NB4 (cell line): Measurements from ENCODE around the gene HTR2A.

Source experiments
- MAX ChIP-seq: IDR thresholded peaks from 2 replicates; pipeline ENCODE4 v1.6.1; 2011; ENCODE audit warnings: low read depth, low read length
- MYC ChIP-seq: IDR thresholded peaks from 2 replicates; pipeline ENCODE4 v1.6.1; 2011; ENCODE audit warnings: low read depth, low read length
- POLR2A ChIP-seq: IDR thresholded peaks from 2 replicates; pipeline ENCODE4 v1.6.1; 2011; ENCODE audit warnings: mild to moderate bottlenecking; ENCODE audit not compliant: insufficient read length; ENCODE audit errors: extremely low read depth

- no peak for TF ChIP-seq MAX
- no peak for TF ChIP-seq MYC
- TF ChIP-seq POLR2A, result no peak
These were observed 36.1 kb downstream of the HTR2A start for GRCh38 chr13:46860722-46861121.
